CD4-positive, alpha-beta T cell treated with Interleukin-15 for 1 hour (primary cell): ENCODE data around the gene SLC34A2.
"Not testable (repeated sequence)": the region's sequence is repeated elsewhere in the genome, so short reads cannot be mapped to it uniquely, and the experiment has no call there.

Source experiments
- DNase-seq: peaks from one replicate; pipeline ENCODE4 v3.0.0-alpha.2; 2020

Gene SLC34A2

DNA sequence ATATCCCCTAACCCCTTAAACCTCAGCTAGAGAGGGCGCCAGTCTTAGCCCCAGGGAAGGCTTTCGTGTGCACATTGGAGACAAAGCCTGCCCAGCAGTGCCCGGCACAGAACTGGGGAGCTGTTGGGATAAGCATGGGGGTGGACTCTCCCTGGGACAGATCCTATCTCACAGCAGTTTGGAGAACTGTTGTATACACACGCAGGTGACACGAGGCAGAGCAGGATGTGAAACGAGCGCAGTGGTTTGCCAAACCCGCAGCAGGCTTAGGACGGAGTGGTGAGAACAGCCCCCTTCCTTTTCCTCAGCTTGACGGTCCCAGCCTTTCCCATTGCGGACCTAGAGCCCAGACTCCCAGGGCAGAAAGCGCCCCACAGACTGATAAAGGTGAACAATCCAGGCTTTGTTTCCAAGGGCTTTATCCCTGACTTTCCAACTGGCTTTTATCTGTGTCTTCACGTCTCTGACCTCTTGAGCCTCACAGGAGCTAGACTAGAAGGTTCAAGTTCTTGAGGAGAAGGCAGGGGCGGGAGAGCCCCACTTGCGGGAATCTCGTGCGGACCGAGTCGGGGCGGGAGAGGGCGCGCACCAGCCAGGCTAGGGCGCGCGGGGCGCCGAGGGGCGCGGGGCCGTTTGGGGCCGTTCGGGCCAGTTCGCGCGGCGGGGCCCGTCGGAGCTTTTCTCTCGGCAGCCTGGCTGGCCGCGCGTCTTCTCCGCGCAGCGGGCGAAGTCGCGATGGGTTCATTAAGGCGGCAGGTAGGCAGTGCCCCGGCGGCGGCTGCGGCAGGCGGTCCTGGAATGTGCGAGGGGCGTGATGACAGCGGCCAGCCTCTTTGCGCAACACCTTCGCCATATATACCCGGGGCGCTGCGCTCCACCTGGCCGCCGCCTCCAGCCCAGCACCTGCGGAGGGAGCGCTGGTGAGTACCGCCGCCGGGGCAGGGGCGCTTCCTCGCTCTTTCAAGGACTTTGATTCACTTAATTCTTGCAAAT, at the start of gene SLC34A2:
Gene SLC34A2, plus strand, starts transcription at position 881 of the 993 bp plus-strand sequence. CDS start 6,650 bp downstream, outside the sequence.
- no peak for DNase-seq

GRCh38 chr4:25608644-25609043, 47.0 kb upstream of the SLC34A2 start:
- no peak for DNase-seq

DNA sequence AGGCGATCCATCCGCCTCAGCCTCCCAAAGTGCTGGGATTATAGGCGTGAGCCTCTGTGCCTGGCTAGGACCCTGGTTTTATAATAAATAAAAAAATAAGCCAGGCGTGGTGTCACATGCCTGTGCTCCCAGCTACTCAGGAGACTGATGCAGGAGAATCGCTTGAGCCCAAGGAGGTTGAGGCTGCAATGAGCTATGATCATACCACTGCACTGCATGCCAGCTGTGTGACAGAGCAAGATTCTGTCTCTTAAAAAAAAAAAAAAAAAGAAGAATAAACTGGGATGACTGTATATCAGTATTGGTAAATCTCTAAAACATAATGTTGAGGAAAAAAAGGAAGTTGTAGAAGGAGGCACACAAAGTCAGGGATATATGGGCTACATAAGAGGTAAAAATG, 45.7 kb upstream of the SLC34A2 start:
- no peak for DNase-seq

DNA sequence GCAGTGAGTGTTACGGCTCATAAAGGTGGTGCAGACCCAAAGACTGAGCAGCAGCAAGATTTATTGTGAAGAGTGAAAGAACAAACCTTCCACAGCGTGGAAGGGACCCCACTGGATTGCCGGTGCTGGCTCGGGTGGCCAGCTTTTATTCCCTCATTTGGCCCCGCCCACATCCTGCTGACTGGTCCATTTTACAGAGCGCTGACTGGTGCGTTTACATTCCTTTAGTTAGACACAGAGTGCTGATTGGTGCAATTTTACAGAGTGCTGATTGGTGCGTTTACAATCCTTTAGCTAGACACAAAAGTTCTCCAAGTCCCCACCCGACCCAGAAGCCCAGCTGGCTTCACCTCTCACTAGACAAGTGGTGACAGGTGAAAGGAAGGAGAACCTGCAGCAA, 42.0 kb upstream of the SLC34A2 start:
- not testable (repeated sequence) for DNase-seq

GRCh38 chr4:25614807-25615206, 40.8 kb upstream of the SLC34A2 start:
- DNase-seq: no peak

DNA sequence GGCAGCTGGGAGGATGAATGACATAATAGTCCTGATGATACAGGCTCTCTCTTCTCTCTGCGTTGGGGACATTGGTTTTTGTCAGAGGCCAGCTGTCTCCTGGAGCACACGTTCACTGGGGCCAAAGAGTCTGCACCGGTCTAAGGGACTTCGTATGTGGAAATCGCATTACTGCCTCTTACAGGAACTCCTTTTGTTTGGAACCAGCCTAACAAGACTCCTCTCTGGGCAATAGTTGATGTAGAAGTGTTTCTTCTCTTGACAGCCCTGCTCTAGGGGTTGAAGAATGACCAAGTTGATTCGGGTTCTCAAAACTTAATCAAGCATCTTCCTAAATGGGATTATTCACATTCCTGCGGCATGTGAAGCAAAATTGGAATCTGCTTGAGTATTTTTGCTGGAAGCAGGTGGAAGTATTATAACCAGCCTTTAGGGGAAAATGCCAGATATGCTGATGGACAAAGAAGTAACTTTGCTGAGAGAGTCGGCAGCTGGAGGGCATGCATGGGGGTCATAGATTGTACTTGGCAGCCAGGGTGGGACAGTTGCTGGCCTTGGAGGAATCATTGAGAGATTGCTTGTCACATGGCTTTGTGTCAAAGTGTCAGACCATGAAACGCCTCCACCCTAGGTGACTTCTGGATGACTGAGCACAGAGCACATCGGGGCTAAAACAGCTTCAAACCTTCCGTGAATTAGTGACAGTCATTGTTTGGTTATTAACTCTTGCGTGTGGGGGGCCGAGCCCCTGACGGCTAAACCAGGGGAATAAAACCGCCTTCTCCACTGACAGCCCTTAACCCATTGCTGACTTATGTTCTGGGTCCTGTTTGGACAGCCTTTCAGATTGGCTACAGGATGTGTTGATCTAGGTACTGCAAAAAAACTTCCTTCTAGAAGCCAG, 34.4 kb upstream of the SLC34A2 start:
- DNase-seq: no peak

- no peak for DNase-seq
Measured at GRCh38 chr4:25624616-25625015, 31.0 kb upstream of the SLC34A2 start.

GRCh38 chr4:25628451-25628850, 27.2 kb upstream of the SLC34A2 start:
- DNase-seq: no peak

GRCh38 chr4:25632135-25632534, 23.5 kb upstream of the SLC34A2 start:
- no peak for DNase-seq

GRCh38 chr4:25633541-25633940, 22.1 kb upstream of the SLC34A2 start:
- no peak for DNase-seq

GRCh38 chr4:25635501-25635900, 20.1 kb upstream of the SLC34A2 start:
- no peak for DNase-seq

DNA sequence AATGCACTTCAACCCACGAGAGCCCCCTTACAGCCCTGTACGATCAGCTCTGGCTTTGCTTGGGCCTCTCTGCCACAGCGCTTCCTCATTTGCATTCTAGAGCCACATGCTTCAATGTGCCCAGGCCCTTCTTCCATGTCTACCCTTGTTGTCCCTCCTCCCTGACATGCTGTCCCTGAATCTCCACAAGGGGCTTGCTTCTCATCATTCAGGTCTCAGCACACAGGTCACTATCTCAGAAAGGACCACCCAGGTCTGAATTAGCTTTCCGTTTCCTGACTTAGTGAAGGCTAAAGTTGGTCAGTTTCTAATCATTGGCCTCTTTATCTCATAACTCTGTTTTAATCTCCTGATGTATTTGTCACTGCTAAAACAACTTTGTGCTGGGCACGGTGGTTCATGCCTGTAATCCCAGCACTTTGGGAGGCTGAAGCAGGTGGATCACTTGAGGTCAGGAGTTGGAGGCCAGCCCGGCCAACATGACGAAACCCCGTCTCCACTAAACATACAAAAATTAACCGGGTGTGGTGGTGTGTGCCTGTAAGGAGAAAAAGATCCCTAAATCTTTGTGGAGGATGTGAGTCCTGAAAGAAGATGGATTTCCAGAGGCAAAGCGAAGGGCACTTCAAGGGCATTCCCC, 17.9 kb upstream of the SLC34A2 start:
- DNase-seq: no peak

DNA sequence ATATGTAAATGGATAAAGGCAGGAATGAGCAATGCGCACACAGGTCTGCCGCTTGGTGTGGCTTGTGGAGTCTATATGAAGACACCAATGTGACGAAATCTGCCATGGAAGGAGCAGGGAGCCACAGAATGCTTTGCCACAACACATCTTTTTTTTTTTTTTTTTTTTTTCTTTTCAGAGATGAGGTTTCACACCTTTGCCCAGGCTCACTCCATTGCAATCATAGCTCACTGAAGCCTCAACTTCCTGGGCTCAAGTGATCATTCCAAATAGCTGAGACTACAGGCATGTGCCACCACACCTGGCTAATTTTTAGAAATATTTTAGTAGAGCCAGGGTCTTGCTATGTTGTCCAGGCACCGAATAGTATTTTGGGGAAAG, 17.4 kb upstream of the SLC34A2 start:
- DNase-seq: no peak

DNA sequence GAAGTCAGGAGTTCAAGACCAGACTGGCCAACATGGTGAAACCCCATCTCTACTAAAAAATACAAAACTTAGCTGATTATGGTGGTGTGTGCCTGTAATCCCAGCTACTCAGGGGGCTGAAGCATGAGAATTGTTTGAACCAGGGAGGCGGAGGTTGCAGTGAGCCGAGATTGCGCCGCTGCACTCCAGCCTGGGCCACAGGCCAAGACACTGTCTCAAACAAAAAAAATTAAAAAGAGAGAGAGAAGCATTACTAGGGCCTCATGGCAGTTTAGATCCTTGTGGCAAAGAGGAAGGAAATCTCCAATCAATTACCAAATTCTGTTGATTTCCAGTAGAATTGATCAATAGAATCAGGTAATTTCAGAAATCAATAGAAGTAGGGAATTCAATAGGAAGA, 16.8 kb upstream of the SLC34A2 start:
- DNase-seq: no peak

DNA sequence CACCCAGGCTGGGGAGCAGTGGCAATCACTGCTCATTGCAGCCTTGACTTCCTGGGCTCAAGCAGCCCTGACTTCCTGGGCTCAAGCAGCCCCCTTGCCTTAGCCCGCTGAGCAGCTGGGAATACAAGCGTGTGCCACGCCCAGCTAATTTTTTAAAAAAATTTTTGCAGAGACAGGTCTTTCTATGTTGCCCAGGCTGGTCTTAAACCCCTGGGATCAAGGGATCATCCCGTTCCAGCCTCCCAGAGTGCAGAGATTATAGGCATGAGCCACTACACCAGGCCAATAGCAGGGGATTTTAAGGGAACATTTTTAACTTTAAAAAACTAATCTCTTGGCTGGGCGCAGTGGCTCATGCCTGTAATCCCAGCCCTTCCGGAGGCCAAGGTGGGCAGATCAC, 5.3 kb upstream of the SLC34A2 start:
- no peak for DNase-seq

DNA sequence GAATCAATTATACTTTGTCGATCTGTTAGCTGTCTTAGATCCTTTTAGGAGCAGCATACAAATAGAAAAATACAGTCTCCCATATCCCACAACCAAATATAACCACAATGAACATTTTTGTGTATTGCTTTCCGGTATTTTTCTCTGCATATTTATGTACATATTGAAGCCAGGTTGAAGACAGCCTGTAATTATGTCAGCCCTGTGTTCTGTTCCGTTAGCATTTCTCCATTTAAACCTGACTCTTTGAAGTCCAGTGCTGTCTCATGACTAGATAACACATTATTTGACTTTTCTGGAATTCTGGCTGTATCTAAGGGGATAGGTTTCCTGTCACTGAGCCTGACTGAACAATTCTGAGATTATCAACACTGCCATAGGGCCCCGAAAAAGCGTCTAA, 4.0 kb upstream of the SLC34A2 start:
- no peak for DNase-seq

- no peak for DNase-seq
Measured at GRCh38 chr4:25654031-25654970, 1.4 kb upstream of the SLC34A2 start.

GRCh38 chr4:25656031-25656430, 380 bp downstream of the SLC34A2 start:
- DNase-seq: no peak

GRCh38 chr4:25658357-25658771, 2.7 kb downstream of the SLC34A2 start:
- no peak for DNase-seq

GRCh38 chr4:25658777-25659176, 3.1 kb downstream of the SLC34A2 start:
- DNase-seq: no peak

DNA sequence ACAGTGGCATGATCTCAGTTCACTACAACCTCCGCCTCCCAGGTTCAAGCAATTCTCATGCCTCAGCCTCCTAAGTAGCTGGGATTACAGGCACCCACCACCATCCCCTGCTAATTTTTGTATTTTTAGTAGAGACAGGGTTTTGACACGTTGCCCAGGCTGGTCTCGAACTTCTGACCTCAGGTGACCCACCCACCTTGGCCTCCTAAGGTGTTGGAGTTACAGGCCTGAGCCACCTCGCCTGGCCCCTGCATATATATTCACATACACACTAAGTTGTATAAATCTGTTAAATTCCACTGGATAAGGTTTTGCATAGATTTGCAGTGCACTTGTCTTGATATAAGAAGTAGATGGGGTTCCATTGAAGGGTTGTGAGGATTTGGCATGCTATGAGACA, 5.8 kb downstream of the SLC34A2 start:
- not testable (repeated sequence) for DNase-seq

GRCh38 chr4:25662306-25662705, 6.7 kb downstream of the SLC34A2 start:
- no peak for DNase-seq
